GM23338 (cell line): Measurements from ENCODE around the gene LRRIQ3. TPM values are rescaled to one million over a fixed set of nuclear protein-coding genes. Genes with fewer than 3 reads are reported as not detected.

Experiments
- ATAC-seq: fragments of 200-7000 bp; cut with Tn5 transposase; 3 replicates; pipeline ENCODE4 v1.9.1; 2020
- DNase-seq: peaks from one replicate; pipeline ENCODE4 v3.0.0-alpha.2; 2015; ENCODE audit warnings: low spot score
- H2AFZ ChIP-seq: fragments of 200-600 bp; sonication (generic); 2 replicates; pipeline ENCODE4 v1.8.0; 2016; ENCODE audit warnings: antibody characterized with exemption, mild to moderate bottlenecking, moderate library complexity
- H3F3A ChIP-seq: fragments of 200-600 bp; sonication (generic); replicated peaks from 2 replicates; pipeline ENCODE4 v1.8.0; 2017; ENCODE audit warnings: antibody characterized with exemption, mixed run types, low read depth
- H3K27ac ChIP-seq: fragments of 200-600 bp; sonication (generic); 2 replicates; pipeline ENCODE4 v1.6.1; 2016; ENCODE audit warnings: low read depth
- H3K27me3 ChIP-seq: fragments of 200-600 bp; sonication (generic); 2 replicates; pipeline ENCODE4 v1.8.0; 2016; ENCODE audit warnings: mild to moderate bottlenecking, mixed run types, moderate library complexity; ENCODE audit not compliant: insufficient read depth
- H3K36me3 ChIP-seq: fragments of 200-600 bp; sonication (generic); 2 replicates; pipeline ENCODE4 v1.8.0; 2016; ENCODE audit warnings: mild to moderate bottlenecking; ENCODE audit not compliant: insufficient read depth
- H3K4me1 ChIP-seq: fragments of 200-600 bp; sonication (generic); 2 replicates; pipeline ENCODE4 v1.8.0; 2016; ENCODE audit warnings: mild to moderate bottlenecking, moderate library complexity; ENCODE audit not compliant: insufficient read depth
- H3K4me2 ChIP-seq: fragments of 200-600 bp; sonication (generic); 2 replicates; pipeline ENCODE4 v1.7.1; 2017; ENCODE audit warnings: mixed run types
- H3K4me3 ChIP-seq: fragments of 200-600 bp; sonication (generic); 2 replicates; pipeline ENCODE4 v1.6.1; 2016; ENCODE audit warnings: mixed run types
- H3K79me2 ChIP-seq: fragments of 200-600 bp; sonication (generic); replicated peaks from 2 replicates; pipeline ENCODE4 v1.8.0; 2017; ENCODE audit warnings: mild to moderate bottlenecking; ENCODE audit not compliant: insufficient read depth
- H3K9me2 ChIP-seq: fragments of 200-600 bp; sonication (generic); 2 replicates; pipeline ENCODE4 v1.8.0; 2017; ENCODE audit not compliant: insufficient read depth
- H4K20me1 ChIP-seq: fragments of 200-600 bp; sonication (generic); replicated peaks from 2 replicates; pipeline ENCODE4 v1.8.0; 2017; ENCODE audit warnings: mild to moderate bottlenecking; ENCODE audit not compliant: insufficient read depth
- H3K27ac Mint-ChIP-seq: 2 replicates; pipeline ENCODE4 v1.8.0; 2020; ENCODE audit warnings: inconsistent platforms, mild to moderate bottlenecking, moderate library complexity, mixed read lengths
- H3K27me3 Mint-ChIP-seq: 3 replicates; pipeline ENCODE4 v1.8.0; 2022; ENCODE audit warnings: low read depth, mild to moderate bottlenecking, moderate library complexity, mixed read lengths, inconsistent platforms; ENCODE audit not compliant: insufficient read depth, poor library complexity
- H3K36me3 Mint-ChIP-seq: 3 replicates; pipeline ENCODE4 v1.8.0; 2021; ENCODE audit warnings: low read depth, mild to moderate bottlenecking, inconsistent platforms, moderate library complexity, mixed read lengths
- H3K4me1 Mint-ChIP-seq: 3 replicates; pipeline ENCODE4 v1.8.0; 2020; ENCODE audit warnings: mild to moderate bottlenecking, inconsistent platforms, mixed read lengths
- H3K4me3 Mint-ChIP-seq: 3 replicates; pipeline ENCODE4 v1.8.0; 2021; ENCODE audit warnings: moderate library complexity, mild to moderate bottlenecking, inconsistent platforms, mixed read lengths
- H3K9me3 Mint-ChIP-seq: 3 replicates; pipeline ENCODE4 v1.8.0; 2020; ENCODE audit warnings: moderate library complexity, mild to moderate bottlenecking, inconsistent platforms, mixed read lengths
- POLR2AphosphoS5 ChIP-seq: IDR thresholded peaks from 2 replicates; pipeline ENCODE4 v1.6.1; 2016; ENCODE audit warnings: antibody characterized with exemption, low read depth
- ZNF462 ChIP-seq: fragments of 250-450 bp; sonication (Bioruptor Pico); IDR thresholded peaks from 2 replicates; pipeline ENCODE4 v1.5.0; 2020; ENCODE audit warnings: mild to moderate bottlenecking, moderate library complexity
- polyA plus RNA-seq: library from polyadenylated mRNA; unstranded; fragments of >200 nt; fragmentation: Nextera tagmentation; extraction: Ambion mirVana; gene quantifications from 2 replicates; pipeline ENCODE4 v1.2.1, GENCODE V29; 2016
- total RNA-seq: library from RNA; depleted of rRNA; stranded (reverse); fragments of >200 nt; shearing (Covaris generic); gene quantifications from 2 replicates; pipeline ENCODE4 v1.2.3, GENCODE V29; 2014
- TF ChIP-seq, protein P1 (sequence below): IDR thresholded peaks from one replicate; pipeline ENCODE4 v1.6.1; 2018; ENCODE audit warnings: antibody characterized with exemption; ENCODE audit not compliant: unreplicated experiment

Gene LRRIQ3
- total and polyA plus RNA-seq, 2 experiments from 2014 or later: 0.21 to 0.36 TPM

DNA sequence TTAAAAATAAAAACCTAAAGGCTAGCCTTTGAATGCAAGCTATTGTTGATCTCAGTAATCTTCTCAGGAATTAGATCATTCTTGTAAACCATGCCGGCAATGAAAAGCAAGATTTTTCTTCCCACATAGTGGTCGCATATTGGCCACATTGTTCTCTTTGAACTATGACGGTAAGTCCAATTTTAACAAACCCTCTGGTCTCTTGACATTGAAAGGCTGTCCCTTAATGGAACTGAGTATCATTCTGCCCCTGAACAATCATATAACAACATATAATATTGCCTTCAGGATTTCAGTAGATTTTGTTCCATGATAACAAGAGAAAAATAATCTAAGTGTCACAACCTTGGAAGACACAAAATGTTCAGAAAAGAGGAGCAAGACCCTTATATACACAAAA, 38.5 kb upstream of the LRRIQ3 start:
- no peaks in the 10 kb centered on the region for H3K9me3 Mint-ChIP-seq
- TF ChIP-seq, protein P1, sequence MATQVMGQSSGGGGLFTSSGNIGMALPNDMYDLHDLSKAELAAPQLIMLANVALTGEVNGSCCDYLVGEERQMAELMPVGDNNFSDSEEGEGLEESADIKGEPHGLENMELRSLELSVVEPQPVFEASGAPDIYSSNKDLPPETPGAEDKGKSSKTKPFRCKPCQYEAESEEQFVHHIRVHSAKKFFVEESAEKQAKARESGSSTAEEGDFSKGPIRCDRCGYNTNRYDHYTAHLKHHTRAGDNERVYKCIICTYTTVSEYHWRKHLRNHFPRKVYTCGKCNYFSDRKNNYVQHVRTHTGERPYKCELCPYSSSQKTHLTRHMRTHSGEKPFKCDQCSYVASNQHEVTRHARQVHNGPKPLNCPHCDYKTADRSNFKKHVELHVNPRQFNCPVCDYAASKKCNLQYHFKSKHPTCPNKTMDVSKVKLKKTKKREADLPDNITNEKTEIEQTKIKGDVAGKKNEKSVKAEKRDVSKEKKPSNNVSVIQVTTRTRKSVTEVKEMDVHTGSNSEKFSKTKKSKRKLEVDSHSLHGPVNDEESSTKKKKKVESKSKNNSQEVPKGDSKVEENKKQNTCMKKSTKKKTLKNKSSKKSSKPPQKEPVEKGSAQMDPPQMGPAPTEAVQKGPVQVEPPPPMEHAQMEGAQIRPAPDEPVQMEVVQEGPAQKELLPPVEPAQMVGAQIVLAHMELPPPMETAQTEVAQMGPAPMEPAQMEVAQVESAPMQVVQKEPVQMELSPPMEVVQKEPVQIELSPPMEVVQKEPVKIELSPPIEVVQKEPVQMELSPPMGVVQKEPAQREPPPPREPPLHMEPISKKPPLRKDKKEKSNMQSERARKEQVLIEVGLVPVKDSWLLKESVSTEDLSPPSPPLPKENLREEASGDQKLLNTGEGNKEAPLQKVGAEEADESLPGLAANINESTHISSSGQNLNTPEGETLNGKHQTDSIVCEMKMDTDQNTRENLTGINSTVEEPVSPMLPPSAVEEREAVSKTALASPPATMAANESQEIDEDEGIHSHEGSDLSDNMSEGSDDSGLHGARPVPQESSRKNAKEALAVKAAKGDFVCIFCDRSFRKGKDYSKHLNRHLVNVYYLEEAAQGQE: no peak
- no peak for TF ChIP-seq ZNF462 (CRISPR knock-in tag)
- no peak for TF ChIP-seq POLR2AphosphoS5

More for the DNA sequence above, 38.5 kb upstream of the LRRIQ3 start:
- no peak overlapping the region for H3K27ac Mint-ChIP-seq
- DNase-seq (no peak), ATAC-seq (no peak)
- Histone ChIP-seq H3K27ac (no peak overlapping the region), H2AFZ (no peak overlapping the region), H3K36me3 (no peaks in the 10 kb centered on the region), H3K27me3 (no peaks in the 10 kb centered on the region), H3K9me2 (no peaks in the 10 kb centered on the region), H3F3A (no peaks in the 10 kb centered on the region), H3K4me2 (no peak overlapping the region), H3K79me2 (no peaks in the 10 kb centered on the region), H4K20me1 (no peaks in the 10 kb centered on the region), H3K4me1 (no peaks in the 10 kb centered on the region), H3K4me3 (no peak overlapping the region)
- H3K36me3 Mint-ChIP-seq: no peaks in the 10 kb centered on the region
- H3K4me3 Mint-ChIP-seq: no peak overlapping the region
- no peaks in the 10 kb centered on the region for H3K4me1 Mint-ChIP-seq
- no peaks in the 10 kb centered on the region for H3K27me3 Mint-ChIP-seq
